Fibroblast of mammary gland (primary cell): ENCODE results near the gene LRMDA.
A peak's percentile ranks its signal among the peaks of the same experiment; 100 is the strongest.

Experiments used
- DNase-seq: peaks from one replicate; pipeline ENCODE4 v3.0.0-alpha.2; 2010; ENCODE audit warnings: low read depth
- H3K4me3 ChIP-seq: 2 replicates; pipeline ENCODE4 v1.5.1; 2011; ENCODE audit warnings: low read depth, mild to moderate bottlenecking, low read length, moderate library complexity; ENCODE audit not compliant: control insufficient read depth
- TF ChIP-seq, protein P1 (sequence below): conservative IDR thresholded peaks from 2 replicates; pipeline ENCODE4 v1.5.1; 2011; ENCODE audit warnings: low read depth, low read length, inconsistent platforms; ENCODE audit not compliant: control insufficient read depth, insufficient read depth

The LRMDA gene

DNA sequence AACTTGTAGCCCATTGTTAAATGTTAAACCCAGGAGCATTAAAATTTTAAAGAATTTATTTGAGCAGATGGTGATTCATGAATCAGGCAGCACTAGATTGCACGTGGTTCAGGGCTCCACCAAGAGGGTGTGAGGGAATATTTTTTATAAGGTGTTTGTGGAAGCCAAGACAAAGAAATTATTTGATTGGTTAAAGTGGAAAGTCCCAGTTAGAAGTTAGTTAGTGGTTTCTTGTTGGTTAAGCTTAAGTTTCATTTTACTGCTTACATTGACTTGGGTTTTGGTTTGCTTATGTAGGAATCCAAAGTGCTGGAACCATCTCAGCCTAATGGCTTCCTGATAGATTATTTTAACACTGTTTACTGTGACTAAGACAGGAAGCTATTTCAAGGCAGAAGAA lies 906.2 kb downstream of the LRMDA start:
- H3K4me3 ChIP-seq = no peak overlapping the region
- TF ChIP-seq, protein P1, sequence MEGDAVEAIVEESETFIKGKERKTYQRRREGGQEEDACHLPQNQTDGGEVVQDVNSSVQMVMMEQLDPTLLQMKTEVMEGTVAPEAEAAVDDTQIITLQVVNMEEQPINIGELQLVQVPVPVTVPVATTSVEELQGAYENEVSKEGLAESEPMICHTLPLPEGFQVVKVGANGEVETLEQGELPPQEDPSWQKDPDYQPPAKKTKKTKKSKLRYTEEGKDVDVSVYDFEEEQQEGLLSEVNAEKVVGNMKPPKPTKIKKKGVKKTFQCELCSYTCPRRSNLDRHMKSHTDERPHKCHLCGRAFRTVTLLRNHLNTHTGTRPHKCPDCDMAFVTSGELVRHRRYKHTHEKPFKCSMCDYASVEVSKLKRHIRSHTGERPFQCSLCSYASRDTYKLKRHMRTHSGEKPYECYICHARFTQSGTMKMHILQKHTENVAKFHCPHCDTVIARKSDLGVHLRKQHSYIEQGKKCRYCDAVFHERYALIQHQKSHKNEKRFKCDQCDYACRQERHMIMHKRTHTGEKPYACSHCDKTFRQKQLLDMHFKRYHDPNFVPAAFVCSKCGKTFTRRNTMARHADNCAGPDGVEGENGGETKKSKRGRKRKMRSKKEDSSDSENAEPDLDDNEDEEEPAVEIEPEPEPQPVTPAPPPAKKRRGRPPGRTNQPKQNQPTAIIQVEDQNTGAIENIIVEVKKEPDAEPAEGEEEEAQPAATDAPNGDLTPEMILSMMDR = no peak
- DNase-seq = peak; percentile 40

DNA sequence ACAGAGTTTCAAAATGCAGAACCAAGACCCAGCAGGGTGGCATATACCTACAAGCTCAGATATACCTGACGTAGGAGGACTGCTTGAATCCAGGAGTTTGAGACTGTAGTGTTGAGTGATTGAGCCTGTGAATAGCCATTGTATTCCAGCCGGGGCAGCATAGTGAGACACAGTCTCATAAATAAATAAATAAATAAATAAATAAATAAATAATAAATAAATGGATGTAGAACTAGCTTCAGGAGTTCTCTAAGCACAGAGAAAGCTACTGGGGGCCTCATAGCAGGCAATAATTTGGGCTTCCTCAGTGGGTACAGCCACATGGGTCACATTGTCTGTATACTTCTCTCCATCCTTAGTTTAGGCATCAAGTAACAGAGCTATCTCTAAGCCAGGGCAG lies 906.8 kb downstream of the LRMDA start:
- TF ChIP-seq, protein P1 = no peak
- DNase-seq = no peak
- H3K4me3 ChIP-seq = no peak overlapping the region

DNA sequence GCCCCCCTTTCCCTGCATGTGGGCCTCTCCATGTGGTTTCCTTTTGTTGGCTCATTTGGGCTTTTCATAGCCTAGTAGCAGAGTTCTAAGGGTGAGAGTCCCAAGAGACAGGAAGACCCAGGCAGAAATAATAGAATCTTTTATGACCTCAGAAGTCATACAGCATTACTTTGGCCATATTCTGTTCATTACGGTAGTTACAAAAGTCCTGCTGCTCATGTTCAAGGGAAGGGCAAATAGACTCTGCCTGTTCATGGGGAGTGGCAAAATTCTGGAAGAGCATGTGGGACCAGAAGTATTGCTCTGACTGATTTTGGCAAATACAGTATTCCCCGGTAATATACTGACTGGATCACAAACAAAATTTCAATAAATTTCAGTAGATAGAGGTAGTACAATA lies 910.3 kb downstream of the LRMDA start:
- no peak overlapping the region for H3K4me3 ChIP-seq
- DNase-seq = no peak
- TF ChIP-seq, protein P1 = no peak

DNA sequence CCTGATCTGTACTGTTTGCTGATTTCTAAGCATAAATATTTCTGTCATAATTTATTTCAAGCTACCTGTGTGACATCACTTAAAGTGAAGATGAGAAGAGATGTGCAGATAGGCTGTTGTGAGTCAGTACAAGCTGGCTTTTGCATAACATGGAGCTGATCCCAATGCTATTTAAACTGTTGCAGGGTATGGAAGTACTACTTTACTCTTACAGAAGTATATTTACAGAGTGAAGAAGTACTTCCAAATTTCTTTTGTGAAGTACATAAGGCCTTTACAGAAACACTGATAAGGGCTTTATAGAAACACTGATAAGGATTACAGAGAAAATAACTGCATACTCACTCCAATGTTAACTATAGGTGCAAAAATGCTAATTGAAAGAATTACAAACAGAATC lies 911.6 kb downstream of the LRMDA start:
- TF ChIP-seq, protein P1 = no peak
- H3K4me3 ChIP-seq = no peak overlapping the region
- no peak for DNase-seq

DNA sequence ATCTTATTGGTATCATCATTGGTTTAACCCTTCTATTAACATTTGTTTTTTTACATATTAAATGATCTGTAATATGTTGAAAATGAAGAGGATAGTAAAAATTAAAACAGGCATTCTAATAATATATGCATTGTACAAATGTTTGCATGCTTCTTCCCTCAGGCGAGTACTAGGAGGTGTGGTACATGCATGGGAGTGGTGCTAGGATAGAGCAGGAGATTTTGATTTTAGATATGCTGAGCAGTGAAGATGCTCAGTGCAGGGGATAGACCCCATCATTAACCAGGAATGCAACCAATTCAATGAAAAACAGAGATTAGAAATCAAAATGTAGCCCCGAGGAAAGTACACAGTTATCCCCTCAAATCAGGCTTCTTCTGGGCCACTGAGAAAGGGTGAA lies 916.4 kb downstream of the LRMDA start:
- no peak overlapping the region for H3K4me3 ChIP-seq
- TF ChIP-seq, protein P1 = no peak
- DNase-seq = no peak

DNA sequence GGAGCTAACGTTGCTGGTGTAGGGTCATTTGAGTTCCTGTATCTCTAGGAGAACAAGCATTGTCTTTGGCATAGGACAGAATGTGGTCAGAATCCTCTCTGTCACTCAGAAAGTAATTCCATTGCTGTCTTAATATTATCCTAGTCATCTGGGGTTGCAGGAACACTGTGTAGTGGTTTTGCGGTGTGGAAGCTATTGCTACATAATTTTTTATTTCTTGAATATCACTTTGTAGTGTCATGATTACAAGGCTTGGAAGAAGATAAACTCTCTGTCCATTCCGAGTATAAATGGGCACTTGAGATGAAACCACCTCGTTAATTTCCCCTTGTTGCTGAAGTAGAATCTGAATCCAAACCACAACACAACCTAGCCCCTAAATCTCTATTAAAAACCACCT lies 919.2 kb downstream of the LRMDA start:
- H3K4me3 ChIP-seq = no peak overlapping the region
- TF ChIP-seq, protein P1 = no peak
- peak; percentile 76 for DNase-seq

DNA sequence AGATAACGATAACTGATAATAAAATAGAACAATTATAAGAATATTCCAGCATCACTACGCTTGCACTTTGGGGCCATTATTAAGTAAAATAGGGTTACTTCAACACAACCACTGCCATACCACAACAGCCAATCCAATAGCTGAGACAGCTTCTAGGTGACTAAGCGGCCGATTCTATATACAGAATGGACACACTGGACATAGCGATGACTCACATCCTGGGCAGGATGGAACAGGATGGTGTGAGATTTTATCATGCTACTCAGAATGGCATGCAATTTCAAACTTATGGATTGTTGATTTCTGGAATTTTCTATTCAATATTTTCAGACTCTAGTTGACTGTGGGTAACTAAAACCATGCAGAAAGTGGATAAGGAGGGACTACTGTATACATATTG lies 920.9 kb downstream of the LRMDA start:
- no peak overlapping the region for H3K4me3 ChIP-seq
- peak; percentile 94 for DNase-seq
- TF ChIP-seq, protein P1 = no peak
